IMR-90 (cell line): Measurements from ENCODE around the gene MRPS7.

Experiments
- BHLHE40 ChIP-seq: fragments of 150-350 bp; IDR thresholded peaks from 2 replicates; pipeline ENCODE4 v1.6.1; 2016; ENCODE audit warnings: mild to moderate bottlenecking, low read depth, low read length
- CEBPB ChIP-seq: IDR thresholded peaks from 2 replicates; pipeline ENCODE4 v1.6.1; 2012; ENCODE audit warnings: low read depth, low read length, improper control_type of control experiment
- CHD1 ChIP-seq: IDR thresholded peaks from 2 replicates; pipeline ENCODE4 v1.6.1; 2012; ENCODE audit warnings: low read depth, low read length, improper control_type of control experiment
- CTCF ChIP-seq: conservative IDR thresholded peaks from 2 replicates; pipeline ENCODE4 v1.5.1; 2012; ENCODE audit warnings: mild to moderate bottlenecking, low read depth, low read length, improper control_type of control experiment
- POLR2A ChIP-seq: IDR thresholded peaks from 2 replicates; pipeline ENCODE4 v1.6.1; 2012; ENCODE audit warnings: mild to moderate bottlenecking, low read depth, low read length
- SMC3 ChIP-seq: fragments of 150-350 bp; IDR thresholded peaks from 2 replicates; pipeline ENCODE4 v1.6.1; 2016; ENCODE audit warnings: low read depth, mild to moderate bottlenecking, antibody characterized with exemption, low read length, moderate library complexity
- TF ChIP-seq, protein P1 (sequence below): fragments of 150-350 bp; IDR thresholded peaks from 2 replicates; pipeline ENCODE4 v1.6.1; 2017; ENCODE audit warnings: mild to moderate bottlenecking, antibody characterized with exemption, low read length, low read depth
- TF ChIP-seq, protein P2 (sequence below): fragments of 150-350 bp; IDR thresholded peaks from 2 replicates; pipeline ENCODE4 v1.6.1; 2016; ENCODE audit warnings: low read depth, mild to moderate bottlenecking, low read length, moderate library complexity, borderline replicate concordance

DNA sequence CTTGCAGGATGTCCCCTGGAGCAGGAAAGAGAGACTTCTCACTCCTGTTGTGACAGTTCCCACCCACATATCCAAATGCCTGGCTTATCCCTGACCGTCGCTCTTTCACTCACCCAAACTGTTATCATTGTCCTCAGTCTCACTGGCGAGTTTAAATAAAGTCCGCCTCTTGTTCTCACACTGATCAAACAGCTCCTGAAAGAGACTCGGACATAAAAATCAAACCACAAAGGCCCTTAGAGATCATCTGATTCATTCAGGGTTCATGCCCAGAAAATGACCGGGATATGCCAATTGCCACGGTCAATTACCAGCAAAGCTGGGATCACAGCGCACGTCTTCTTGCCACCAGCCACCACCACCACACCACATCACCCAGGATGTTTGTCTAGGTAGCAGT, 20.2 kb upstream of the MRPS7 start:
- TF ChIP-seq CTCF (no peak), BHLHE40 (no peak), POLR2A (no peak), CEBPB (no peak), CHD1 (no peak), SMC3 (no peak)
- TF ChIP-seq, protein P1, sequence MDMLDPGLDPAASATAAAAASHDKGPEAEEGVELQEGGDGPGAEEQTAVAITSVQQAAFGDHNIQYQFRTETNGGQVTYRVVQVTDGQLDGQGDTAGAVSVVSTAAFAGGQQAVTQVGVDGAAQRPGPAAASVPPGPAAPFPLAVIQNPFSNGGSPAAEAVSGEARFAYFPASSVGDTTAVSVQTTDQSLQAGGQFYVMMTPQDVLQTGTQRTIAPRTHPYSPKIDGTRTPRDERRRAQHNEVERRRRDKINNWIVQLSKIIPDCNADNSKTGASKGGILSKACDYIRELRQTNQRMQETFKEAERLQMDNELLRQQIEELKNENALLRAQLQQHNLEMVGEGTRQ = no peak
- TF ChIP-seq, protein P2, sequence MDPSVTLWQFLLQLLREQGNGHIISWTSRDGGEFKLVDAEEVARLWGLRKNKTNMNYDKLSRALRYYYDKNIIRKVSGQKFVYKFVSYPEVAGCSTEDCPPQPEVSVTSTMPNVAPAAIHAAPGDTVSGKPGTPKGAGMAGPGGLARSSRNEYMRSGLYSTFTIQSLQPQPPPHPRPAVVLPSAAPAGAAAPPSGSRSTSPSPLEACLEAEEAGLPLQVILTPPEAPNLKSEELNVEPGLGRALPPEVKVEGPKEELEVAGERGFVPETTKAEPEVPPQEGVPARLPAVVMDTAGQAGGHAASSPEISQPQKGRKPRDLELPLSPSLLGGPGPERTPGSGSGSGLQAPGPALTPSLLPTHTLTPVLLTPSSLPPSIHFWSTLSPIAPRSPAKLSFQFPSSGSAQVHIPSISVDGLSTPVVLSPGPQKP = no peak
